HG03558 (cell line): ENCODE data around the gene ECSIT.

ENCODE experiments used
- ATAC-seq: cut with Tn5 transposase; IDR thresholded peaks from one replicate; pipeline ENCODE4 v1.9.1; 2021; ENCODE audit warnings: moderate number of reproducible peaks; ENCODE audit not compliant: unreplicated experiment; ENCODE audit errors: extremely low read depth

The ECSIT gene

GRCh38 chr19:11505504-11506100, 23.3 kb downstream of the ECSIT start, which contains the start of gene ZNF653:
Gene ZNF653, minus strand, starts transcription at chr19:11505839. Its CDS starts 53 bp downstream, at chr19:11505786.
- ATAC-seq = peak; percentile 29

- ATAC-seq = peak; percentile 70
These were observed 23.9 kb downstream of the ECSIT start for GRCh38 chr19:11505032-11505503.

GRCh38 chr19:11504502-11505031, 24.4 kb downstream of the ECSIT start:
- no peak for ATAC-seq

- ATAC-seq = no peak
These were observed 29.0 kb downstream of the ECSIT start for GRCh38 chr19:11499890-11500420.

GRCh38 chr19:11499220-11499726, 29.7 kb downstream of the ECSIT start:
- ATAC-seq = no peak

GRCh38 chr19:11496391-11497163, 32.4 kb downstream of the ECSIT start:
- no peak for ATAC-seq

- ATAC-seq = no peak
These were observed 33.0 kb downstream of the ECSIT start for GRCh38 chr19:11495885-11496284.

- ATAC-seq = no peak
These were observed 33.5 kb downstream of the ECSIT start for GRCh38 chr19:11495481-11495880.

- ATAC-seq = no peak
These were observed 34.2 kb downstream of the ECSIT start for GRCh38 chr19:11494634-11495285.

- no peak for ATAC-seq
These were observed 39.6 kb downstream of the ECSIT start for GRCh38 chr19:11489378-11489777.

- ATAC-seq = no peak
These were observed 42.1 kb downstream of the ECSIT start for GRCh38 chr19:11486661-11487503.

GRCh38 chr19:11485245-11485837, 43.6 kb downstream of the ECSIT start:
- ATAC-seq = no peak

- ATAC-seq = no peak
These were observed 45.4 kb downstream of the ECSIT start for GRCh38 chr19:11483366-11484111.

- no peak for ATAC-seq
These were observed 46.4 kb downstream of the ECSIT start for GRCh38 chr19:11482384-11483050.

- peak; percentile 51 for ATAC-seq
These were observed 47.2 kb downstream of the ECSIT start for GRCh38 chr19:11481534-11482383.

GRCh38 chr19:11480715-11481533, 48.0 kb downstream of the ECSIT start, which contains the start of gene ELAVL3:
Gene ELAVL3, minus strand, starts transcription at chr19:11481046. Its CDS starts 438 bp downstream, at chr19:11480608.
- ATAC-seq = no peak
